H1 (cell line): ENCODE measurements around the gene MRPS27. TPM values are rescaled to one million over a fixed set of nuclear protein-coding genes. Genes with fewer than 3 reads are reported as not detected.

Experiments
- RBBP5 ChIP-seq: IDR thresholded peaks from 2 replicates; pipeline ENCODE4 v1.7.1; 2012; ENCODE audit warnings: low read depth, mild to moderate bottlenecking, inconsistent platforms, low read length, moderate library complexity, borderline replicate concordance
- polyA plus RNA-seq, 7 experiments: library from polyadenylated mRNA; depleted of rRNA in 3 of 7; stranded (reverse) in 5 of 7; unstranded in 2 of 7; fragments of >200 nt in 5 of 7; fragments of 200-250 nt in 2 of 7; gene quantifications; 1 replicate in 5 of 7; 2 replicates in 1 of 7; 4 replicates in 1 of 7; pipeline versions ENCODE4 v1.2.1 to v1.2.3, GENCODE V29; 2011 to 2013; ENCODE audit warnings: missing spikeins in 2 of 7, mixed read lengths in 2 of 7
- total RNA-seq: library from RNA; stranded (reverse); fragmentation: NEBNext Ultra II Directional; extraction: Animal tissue kit (Norgen Biotek cat#: 25700); gene quantifications from 2 replicates; pipeline ENCODE4 v1.2.1, GENCODE V29; 2021

The MRPS27 gene
- total and polyA plus RNA-seq, 2 of the 8 experiments (the other 6 are each of a cell fraction or from before 2014, with no cell fraction given), result 93.2 to 102 TPM

DNA sequence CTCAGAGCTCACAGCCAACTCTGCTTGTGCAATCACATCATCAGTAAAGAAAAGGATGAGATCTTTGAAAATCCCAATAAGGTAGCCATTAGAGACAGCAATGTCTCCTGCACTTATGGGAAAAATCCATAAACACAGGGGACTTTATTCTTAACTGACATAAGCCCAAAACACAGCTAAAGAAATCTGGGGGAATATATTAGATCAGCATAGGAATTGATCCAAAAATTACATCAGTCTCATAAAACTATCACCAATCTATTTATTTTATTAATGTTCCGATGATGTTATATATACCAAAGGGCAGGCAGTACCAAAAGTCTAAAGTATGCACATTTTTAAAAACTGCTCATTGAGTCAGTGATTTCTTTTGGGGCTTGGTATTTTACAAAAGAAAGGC lies 6.9 kb downstream of the MRPS27 start (continued):
- no peak for TF ChIP-seq RBBP5
